Measurements from ENCODE around the gene GAS7.

DNA sequence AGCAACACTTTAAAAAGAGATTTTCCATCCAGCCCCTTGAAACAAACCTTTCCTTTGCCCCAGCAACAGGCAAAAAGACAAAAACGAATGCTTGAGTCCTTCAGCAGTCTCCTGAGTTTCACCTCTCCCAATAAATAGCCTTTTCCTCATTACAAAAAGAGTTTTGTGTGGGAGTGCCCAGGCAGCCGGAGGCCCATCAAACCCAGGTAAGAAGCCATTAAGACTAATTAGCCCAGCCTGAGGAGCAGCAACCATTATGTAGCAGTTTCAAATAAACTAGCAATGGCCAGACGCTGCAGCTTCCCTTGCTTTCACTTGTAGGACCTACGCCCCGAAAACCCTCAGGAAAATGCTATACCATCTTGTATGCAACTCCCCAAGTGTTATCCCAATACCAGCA is 15.6 kb downstream of the GAS7 start:
- TF ChIP-seq, protein P1, sequence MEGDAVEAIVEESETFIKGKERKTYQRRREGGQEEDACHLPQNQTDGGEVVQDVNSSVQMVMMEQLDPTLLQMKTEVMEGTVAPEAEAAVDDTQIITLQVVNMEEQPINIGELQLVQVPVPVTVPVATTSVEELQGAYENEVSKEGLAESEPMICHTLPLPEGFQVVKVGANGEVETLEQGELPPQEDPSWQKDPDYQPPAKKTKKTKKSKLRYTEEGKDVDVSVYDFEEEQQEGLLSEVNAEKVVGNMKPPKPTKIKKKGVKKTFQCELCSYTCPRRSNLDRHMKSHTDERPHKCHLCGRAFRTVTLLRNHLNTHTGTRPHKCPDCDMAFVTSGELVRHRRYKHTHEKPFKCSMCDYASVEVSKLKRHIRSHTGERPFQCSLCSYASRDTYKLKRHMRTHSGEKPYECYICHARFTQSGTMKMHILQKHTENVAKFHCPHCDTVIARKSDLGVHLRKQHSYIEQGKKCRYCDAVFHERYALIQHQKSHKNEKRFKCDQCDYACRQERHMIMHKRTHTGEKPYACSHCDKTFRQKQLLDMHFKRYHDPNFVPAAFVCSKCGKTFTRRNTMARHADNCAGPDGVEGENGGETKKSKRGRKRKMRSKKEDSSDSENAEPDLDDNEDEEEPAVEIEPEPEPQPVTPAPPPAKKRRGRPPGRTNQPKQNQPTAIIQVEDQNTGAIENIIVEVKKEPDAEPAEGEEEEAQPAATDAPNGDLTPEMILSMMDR (optimal IDR thresholded peaks at IDR 0.05 in 1 of 3, IDR thresholded peaks at IDR 0.05 in 1 of 3, conservative IDR thresholded peaks at IDR 0.05 in 1 of 3; ENCODE audit: extremely low read depth in 1 of 3, insufficient read depth in 2 of 3, low read length in 3 of 3), result no peak
- no peak for TF ChIP-seq EZH2 (IDR thresholded peaks at IDR 0.05; ENCODE audit: low read length)

Measured in keratinocyte (primary cell).